Pancreas (tissue), 10 donors: ENCODE results near the gene ATP8A2. TPM values are rescaled to one million over a fixed set of nuclear protein-coding genes. Genes with fewer than 3 reads are reported as not detected.
"Not testable (repeated sequence)": the region's sequence is repeated elsewhere in the genome, so short reads cannot be mapped to it uniquely, and the experiment has no call there.

Source experiments
- ATAC-seq, 4 donors: fragments of 200-7000 bp; cut with Tn5 transposase; one replicate each; pipeline versions ENCODE4 v1.8.0 to v1.9.1; 2020; ENCODE audit warnings: mild to moderate bottlenecking in 4 of 4, moderate library complexity in 4 of 4
- DNase-seq, 6 donors: peaks; one replicate each; pipeline ENCODE4 v3.0.0-alpha.2; 2020
- FAIRE-seq: peaks from 2 replicates; lab custom pipeline; 2012; peaks lifted over from hg19 to GRCh38; lab: Jason Lieb, UNC
- H3K27ac ChIP-seq, 4 donors: fragments of 200-600 bp; sonication (generic); 1 replicate in 3 of 4; 2 replicates in 1 of 4; pipeline versions ENCODE4 v1.5.0 to v1.8.0; 2020
- H3K27me3 ChIP-seq, 4 donors: fragments of 200-600 bp; one replicate each; pipeline ENCODE4 v1.8.0; 2021
- H3K36me3 ChIP-seq, 3 donors: fragments of 200-600 bp; sonication (generic) in 1 of 3; one replicate each; pipeline versions ENCODE4 v1.5.0 to v1.8.0; 2020 to 2021
- H3K4me1 ChIP-seq, 3 donors: fragments of 200-600 bp; one replicate each; pipeline ENCODE4 v1.8.0; 2021
- H3K4me3 ChIP-seq, 4 donors: fragments of 200-600 bp; sonication (generic) in 2 of 4; one replicate each; pipeline versions ENCODE4 v1.5.0 to v1.8.0; 2020 to 2021
- H3K9me3 ChIP-seq, 4 donors: fragments of 200-600 bp; one replicate each; pipeline ENCODE4 v1.8.0; 2021
- WGBS, 2 donors: extraction: QIAGEN DNeasy Blood & Tissue Kit; methylation state at CpG; one replicate each; pipeline ENCODE4 v1.1.7; 2013; 5-methylcytosine and 5-hydroxymethylcytosine counted together
- intact Hi-C, 3 donors: fragments of 100-400 bp; cut with DNase I; formaldehyde crosslinking; loops; one replicate each; pipeline versions ENCODE4 v1.11.1 to v1.14.2; 2022
- polyA plus RNA-seq, 2 donors: library from polyadenylated mRNA; stranded (reverse); fragments of 200-250 nt; gene quantifications; one replicate each; pipeline ENCODE4 v1.2.3, GENCODE V29; 2013
- total RNA-seq, 6 donors: library from RNA; stranded (reverse); fragmentation: NEBNext Ultra II Directional in 4 of 6; extraction: Animal tissue kit (Norgen Biotek cat#: 25700) in 4 of 6; gene quantifications; one replicate each; pipeline versions ENCODE4 v1.2.1 to v1.2.4, GENCODE V29; 2021 to 2023
- TF ChIP-seq, protein P1 (sequence below), 4 donors: fragments of 200-600 bp; sonication (generic) in 3 of 4; IDR thresholded peaks; one replicate each; pipeline versions ENCODE4 v1.5.0 to v1.8.0; 2021; ENCODE audit warnings: antibody characterized with exemption in 4 of 4
- donor health status: healthy with polysubstance abuse.
- donor health status: DM: no; HTN: no; CAD: no; lungs with moderate emphysema.
- donor health status: DM: no; HTN: no; CAD: no.
- donor health status: control.
- donor health status: control.
- donor health status: Bipolar disorder and iron deficiency.
- donor health status: DM: yes; HTN: yes; CAD: no.
- donor health status: DM: no; HTN: no; CAD: no.
- donor health status: DM: no; HTN: no; CAD: no.
- donor health status: DM: yes; HTN: yes; CAD: no.

Gene ATP8A2
- total and polyA plus RNA-seq, 8 donors: 0.04 to 0.28 (median 0.14) TPM

DNA sequence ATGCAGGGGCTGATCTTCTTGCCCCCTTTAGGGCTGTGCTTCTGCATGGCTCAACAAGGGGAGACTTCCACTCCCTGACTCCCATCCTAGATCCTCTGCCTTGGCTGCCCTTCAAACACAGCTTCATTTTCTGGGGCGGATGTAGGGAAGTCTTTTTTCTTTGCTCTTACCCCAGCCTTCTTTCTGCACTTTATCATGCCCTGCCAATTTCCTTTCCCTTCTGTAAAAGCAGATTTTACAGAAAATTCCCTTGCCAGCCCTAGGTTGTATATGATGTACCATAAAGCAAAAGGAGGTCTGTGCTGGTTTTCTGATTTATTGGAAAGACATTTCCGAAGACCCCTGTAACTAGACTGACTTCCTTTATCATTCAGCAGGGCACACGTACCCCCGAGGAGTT, 396.6 kb downstream of the ATP8A2 start:
- 59 to 76% methylated on average over 4 of the region's 4 CpGs for WGBS, 2 donors
- Histone ChIP-seq H3K27me3 (no peaks in the 10 kb centered on the region), H3K9me3 (no peaks in the 10 kb centered on the region), H3K4me1 (no peaks in the 10 kb centered on the region), H3K4me3 (no peak overlapping the region), H3K36me3 (no peaks in the 10 kb centered on the region), H3K27ac (no peak overlapping the region)
- intact Hi-C loops: no loop called here
- TF ChIP-seq, protein P1, sequence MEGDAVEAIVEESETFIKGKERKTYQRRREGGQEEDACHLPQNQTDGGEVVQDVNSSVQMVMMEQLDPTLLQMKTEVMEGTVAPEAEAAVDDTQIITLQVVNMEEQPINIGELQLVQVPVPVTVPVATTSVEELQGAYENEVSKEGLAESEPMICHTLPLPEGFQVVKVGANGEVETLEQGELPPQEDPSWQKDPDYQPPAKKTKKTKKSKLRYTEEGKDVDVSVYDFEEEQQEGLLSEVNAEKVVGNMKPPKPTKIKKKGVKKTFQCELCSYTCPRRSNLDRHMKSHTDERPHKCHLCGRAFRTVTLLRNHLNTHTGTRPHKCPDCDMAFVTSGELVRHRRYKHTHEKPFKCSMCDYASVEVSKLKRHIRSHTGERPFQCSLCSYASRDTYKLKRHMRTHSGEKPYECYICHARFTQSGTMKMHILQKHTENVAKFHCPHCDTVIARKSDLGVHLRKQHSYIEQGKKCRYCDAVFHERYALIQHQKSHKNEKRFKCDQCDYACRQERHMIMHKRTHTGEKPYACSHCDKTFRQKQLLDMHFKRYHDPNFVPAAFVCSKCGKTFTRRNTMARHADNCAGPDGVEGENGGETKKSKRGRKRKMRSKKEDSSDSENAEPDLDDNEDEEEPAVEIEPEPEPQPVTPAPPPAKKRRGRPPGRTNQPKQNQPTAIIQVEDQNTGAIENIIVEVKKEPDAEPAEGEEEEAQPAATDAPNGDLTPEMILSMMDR (IDR thresholded peaks at IDR 0.05): no peak
- FAIRE-seq (no peak), ATAC-seq (no peak), DNase-seq (no peak)

DNA sequence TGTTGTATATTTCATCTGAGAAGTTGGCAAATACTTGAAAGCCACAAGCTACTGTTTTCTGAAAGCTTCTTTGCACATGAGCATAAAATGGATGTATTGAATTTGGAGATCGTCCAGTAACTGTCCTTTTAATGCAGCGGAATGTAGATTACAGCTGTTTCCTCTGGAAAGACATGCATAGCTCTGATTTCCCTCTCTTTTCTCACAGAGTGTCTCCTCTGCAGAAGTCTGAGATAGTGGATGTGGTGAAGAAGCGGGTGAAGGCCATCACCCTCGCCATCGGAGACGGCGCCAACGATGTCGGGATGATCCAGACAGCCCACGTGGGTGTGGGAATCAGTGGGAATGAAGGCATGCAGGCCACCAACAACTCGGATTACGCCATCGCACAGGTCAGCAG, 397.1 kb downstream of the ATP8A2 start:
- FAIRE-seq (no peak), ATAC-seq (no peak), DNase-seq (no peak)
- H3K9me3 ChIP-seq: no peaks in the 10 kb centered on the region
- intact Hi-C loops: no loop called here
- TF ChIP-seq, protein P1 (IDR thresholded peaks at IDR 0.05): no peak
- no peak overlapping the region for H3K27ac ChIP-seq
- H3K4me3 ChIP-seq: no peak overlapping the region
- no peaks in the 10 kb centered on the region for H3K27me3 ChIP-seq
- no peaks in the 10 kb centered on the region for H3K4me1 ChIP-seq
- WGBS, 2 donors: 70 to 81% methylated on average over 13 of the region's 13 CpGs
- no peaks in the 10 kb centered on the region for H3K36me3 ChIP-seq

DNA sequence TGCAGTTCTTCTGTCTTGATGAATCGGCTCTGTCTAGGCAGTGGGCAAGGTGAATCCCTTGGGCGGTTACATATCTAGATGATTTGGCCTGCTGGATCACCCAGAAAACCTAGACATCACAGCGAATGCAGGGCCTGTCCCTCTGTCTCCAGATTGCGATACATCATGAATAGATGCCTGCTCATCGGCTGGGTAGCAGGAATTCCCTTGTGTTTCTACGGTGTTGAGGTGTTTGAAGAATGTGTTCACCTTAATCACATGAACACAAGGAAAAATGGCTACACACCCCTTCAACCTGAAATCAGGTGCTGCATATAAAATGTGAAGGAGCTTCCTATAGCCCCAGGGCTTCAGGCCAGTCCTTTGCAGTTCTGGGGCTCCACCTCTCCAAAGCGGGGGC, 398.8 kb downstream of the ATP8A2 start:
- 78 to 85% methylated on average over 7 of the region's 7 CpGs for WGBS, 2 donors
- no peak for FAIRE-seq

DNA sequence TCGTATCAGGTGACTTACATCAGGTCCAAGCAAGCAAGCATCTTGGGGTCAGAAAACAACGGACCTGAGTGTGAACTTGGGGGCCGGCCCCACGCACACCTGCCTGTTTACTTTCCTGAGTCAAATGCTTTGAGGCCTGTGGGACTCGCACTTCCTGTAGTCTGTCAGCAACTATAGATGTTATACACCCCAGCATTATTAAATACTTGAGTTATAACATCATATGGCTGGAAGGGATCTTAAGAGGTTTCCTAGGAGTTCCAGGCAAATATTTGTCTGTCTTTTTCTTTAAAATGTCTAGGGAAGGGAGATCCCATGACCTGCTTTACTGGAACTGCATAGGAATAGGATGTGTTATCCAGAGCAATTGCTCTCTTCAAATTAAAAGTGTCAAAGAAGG, 399.4 kb downstream of the ATP8A2 start:
- Histone ChIP-seq H3K27ac (no peak overlapping the region), H3K4me3 (no peak overlapping the region), H3K4me1 (no peaks in the 10 kb centered on the region), H3K27me3 (no peaks in the 10 kb centered on the region), H3K36me3 (no peaks in the 10 kb centered on the region), H3K9me3 (no peaks in the 10 kb centered on the region)
- no peak for FAIRE-seq
- WGBS, 2 donors: 60 to 69% methylated on average over 5 of the region's 5 CpGs
- intact Hi-C loops: no loop called here
- DNase-seq: no peak
- TF ChIP-seq, protein P1 (IDR thresholded peaks at IDR 0.05): no peak
- no peak for ATAC-seq

More for the DNA sequence above, 398.8 kb downstream of the ATP8A2 start:
- Histone ChIP-seq H3K27me3 (no peaks in the 10 kb centered on the region), H3K36me3 (no peaks in the 10 kb centered on the region), H3K27ac (no peak overlapping the region), H3K9me3 (no peaks in the 10 kb centered on the region), H3K4me1 (no peaks in the 10 kb centered on the region), H3K4me3 (no peak overlapping the region)
- DNase-seq: no peak
- no peak for ATAC-seq
- TF ChIP-seq, protein P1 (IDR thresholded peaks at IDR 0.05): no peak
- intact Hi-C loops: no loop called here

DNA sequence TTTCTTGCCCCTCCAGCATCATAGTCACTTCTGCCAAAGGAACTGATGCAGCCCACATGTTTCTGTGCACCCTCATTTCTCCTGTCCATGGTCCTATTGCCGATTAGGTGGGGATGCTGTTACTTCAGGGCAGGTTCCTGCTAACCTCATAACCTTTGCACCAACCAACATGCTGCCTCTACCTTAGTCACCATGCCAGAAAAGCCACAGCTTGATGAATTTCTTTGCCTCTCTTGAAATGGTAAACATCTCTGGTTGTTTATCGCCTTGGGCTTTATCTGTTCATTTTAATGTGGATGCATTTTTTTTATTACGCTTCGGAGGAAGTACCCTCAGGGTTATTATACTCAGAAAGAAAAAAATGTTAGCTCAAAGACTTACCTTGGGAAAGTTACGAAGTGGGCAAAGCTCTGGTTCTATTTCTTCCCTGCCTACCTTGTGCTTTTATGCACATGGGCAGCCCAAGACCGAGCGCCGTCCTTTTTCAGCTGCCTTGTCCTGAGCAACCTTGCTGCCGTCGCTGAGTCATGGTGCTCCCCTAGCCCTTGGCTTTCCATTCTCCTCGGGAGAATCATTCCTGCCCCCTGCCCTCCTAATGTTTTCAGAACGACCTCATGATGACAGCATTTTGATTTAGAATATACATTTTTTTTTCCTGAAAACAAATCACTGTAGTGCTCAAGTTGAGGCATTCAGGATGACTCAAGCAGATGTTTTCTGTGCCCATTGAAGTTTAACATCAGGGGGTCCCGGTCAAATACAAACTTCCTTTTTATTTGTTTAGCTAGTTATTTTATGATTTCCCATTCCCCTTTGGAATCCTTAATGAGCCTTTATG, 400.1 kb downstream of the ATP8A2 start:
- H3K36me3 ChIP-seq: no peaks in the 10 kb centered on the region
- ATAC-seq: no peak
- no peaks in the 10 kb centered on the region for H3K27me3 ChIP-seq
- no peaks in the 10 kb centered on the region for H3K4me1 ChIP-seq
- 64 to 66% methylated on average over 13 of the region's 13 CpGs for WGBS, 2 donors
- no peak for FAIRE-seq
- H3K9me3 ChIP-seq: no peaks in the 10 kb centered on the region
- DNase-seq: no peak
- intact Hi-C loops: no loop called here
- no peak overlapping the region for H3K4me3 ChIP-seq
- TF ChIP-seq, protein P1 (IDR thresholded peaks at IDR 0.05): no peak
- no peak overlapping the region for H3K27ac ChIP-seq

DNA sequence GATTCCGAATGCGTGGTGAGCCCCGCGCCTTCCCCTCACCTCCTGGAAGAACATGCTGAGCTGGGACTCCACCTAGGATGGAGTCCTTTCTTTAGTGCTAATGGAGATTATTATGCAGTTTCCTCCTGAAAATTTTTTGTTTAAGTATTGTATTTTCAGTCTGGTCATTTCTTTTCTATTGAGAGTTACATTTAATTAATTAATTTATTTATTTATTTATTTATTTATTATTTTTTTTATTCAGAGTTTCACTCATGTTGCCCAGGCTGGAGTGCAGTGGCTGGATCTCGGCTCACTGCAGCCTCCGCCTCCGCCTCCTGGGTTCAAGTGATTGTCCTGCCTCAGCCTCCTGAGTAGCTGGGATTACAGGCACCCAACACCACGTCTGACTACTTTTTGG, 400.8 kb downstream of the ATP8A2 start:
- intact Hi-C loops, ATAC-seq, H3K27me3 ChIP-seq, H3K27ac ChIP-seq, H3K4me1 ChIP-seq, DNase-seq, H3K36me3 ChIP-seq, H3K9me3 ChIP-seq, FAIRE-seq, H3K4me3 ChIP-seq: not testable (repeated sequence)
- WGBS, 2 donors: 92 to 95% methylated on average over 8 of the region's 8 CpGs

DNA sequence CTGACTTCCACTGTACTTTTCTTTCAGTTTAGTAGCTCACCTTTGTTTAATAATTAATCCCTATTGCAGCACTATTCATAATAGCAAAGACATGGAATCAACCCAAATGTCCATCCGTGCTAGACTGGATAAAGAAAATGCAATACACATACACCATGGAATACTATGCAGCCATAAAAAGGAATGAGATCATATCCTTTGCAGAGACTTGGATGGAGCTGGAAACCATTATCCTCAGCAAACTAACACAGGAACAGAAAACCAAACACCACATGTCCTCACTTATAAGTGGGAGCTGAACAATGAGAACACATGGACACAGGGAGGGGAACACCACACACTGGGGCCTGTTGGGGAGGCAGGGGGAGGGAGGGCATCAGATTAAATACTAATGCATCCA, 402.3 kb downstream of the ATP8A2 start:
- FAIRE-seq, H3K4me3 ChIP-seq, DNase-seq, intact Hi-C loops, H3K36me3 ChIP-seq, H3K27me3 ChIP-seq, H3K27ac ChIP-seq, H3K9me3 ChIP-seq, H3K4me1 ChIP-seq: not testable (repeated sequence)
- peak in 2 of 4 donors; percentile 25 to 52 for ATAC-seq
- 13 to 18% methylated on average over 1 of the region's 1 CpG for WGBS, 2 donors
